HEK293 (cell line): Measurements from ENCODE around the gene ZNF343.

Experiments used
- CTCF ChIA-PET: fragments of 350-600 bp; formaldehyde crosslinking; extraction: SDS; loops from one replicate; lab custom pipeline; 2021; ENCODE audit warnings: antibody characterized with exemption; lab: Yijun Ruan, JAX
- POLR2A ChIA-PET: fragments of 300-600 bp; formaldehyde crosslinking; extraction: SDS; loops from one replicate; lab custom pipeline; 2020; ENCODE audit warnings: antibody characterized with exemption, inconsistent platforms; lab: Yijun Ruan, JAX
- H3K27ac ChIP-seq: fragments of 200-500 bp; sonication (Bioruptor generic); 2 replicates; pipeline ENCODE4 v1.5.1; 2014; ENCODE audit warnings: low read depth, low read length, control low read depth, inconsistent platforms; ENCODE audit errors: extremely low read depth
- H3K36me3 ChIP-seq, 2 experiments: fragments of 200-500 bp in 1 of 2; sonication (Bioruptor generic) in 1 of 2; 1 replicate in 1 of 2; 2 replicates in 1 of 2; pipeline ENCODE4 v1.5.1; 2014 to 2017; ENCODE audit warnings: inconsistent platforms in 2 of 2, low read length in 2 of 2; ENCODE audit not compliant: control insufficient read depth in 2 of 2, insufficient read depth in 1 of 2
- H3K4me1 ChIP-seq: fragments of 200-500 bp; sonication (Bioruptor generic); 2 replicates; pipeline ENCODE4 v1.5.1; 2014; ENCODE audit warnings: mild to moderate bottlenecking, low read length, inconsistent platforms; ENCODE audit not compliant: control insufficient read depth, insufficient read depth
- H3K4me3 ChIP-seq: 2 replicates; pipeline ENCODE4 v1.5.1; 2011; ENCODE audit warnings: low read depth, mild to moderate bottlenecking, control low read depth, low read length, moderate library complexity
- H3K9me3 ChIP-seq: fragments of 200-500 bp; sonication (Bioruptor generic); 2 replicates; pipeline ENCODE4 v1.5.1; 2014; ENCODE audit warnings: low read depth, low read length, inconsistent platforms; ENCODE audit not compliant: control insufficient read depth, insufficient read depth
- BCL11A ChIP-seq: fragments of 450-650 bp; formaldehyde crosslinking; IDR thresholded peaks from 2 replicates; pipeline ENCODE4 v1.5.1; 2016; ENCODE audit warnings: low read depth, missing biosample characterization, missing genetic modification characterization
- HOXA7 ChIP-seq: sonication (generic); formaldehyde crosslinking; IDR thresholded peaks from 2 replicates; pipeline ENCODE4 v1.8.1; 2022; ENCODE audit warnings: missing genetic modification reagents, borderline replicate concordance
- OVOL3 ChIP-seq: fragments of 450-650 bp; formaldehyde crosslinking; IDR thresholded peaks from 2 replicates; pipeline ENCODE4 v1.5.1; 2016; ENCODE audit warnings: missing biosample characterization, missing genetic modification characterization
- PRDM1 ChIP-seq: fragments of 450-650 bp; formaldehyde crosslinking; IDR thresholded peaks from 2 replicates; pipeline ENCODE4; 2016; ENCODE audit warnings: missing biosample characterization, missing genetic modification characterization
- SALL2 ChIP-seq: fragments of 450-650 bp; formaldehyde crosslinking; IDR thresholded peaks from 2 replicates; pipeline ENCODE4 v1.5.0; 2017; ENCODE audit warnings: missing biosample characterization, mild to moderate bottlenecking, missing genetic modification characterization, borderline replicate concordance
- SCRT2 ChIP-seq: fragments of 450-650 bp; formaldehyde crosslinking; IDR thresholded peaks from 2 replicates; pipeline ENCODE4 v1.5.1; 2016; ENCODE audit warnings: missing biosample characterization, missing genetic modification characterization
- ZEB2 ChIP-seq: fragments of 450-650 bp; formaldehyde crosslinking; IDR thresholded peaks from 2 replicates; pipeline ENCODE4 v1.5.1; 2016; ENCODE audit warnings: missing biosample characterization, missing genetic modification characterization
- ZFHX2 ChIP-seq: fragments of 450-650 bp; formaldehyde crosslinking; conservative IDR thresholded peaks from 2 replicates; pipeline ENCODE4 v1.5.1; 2016; ENCODE audit warnings: missing biosample characterization, missing genetic modification characterization
- ZNF214 ChIP-seq: fragments of 450-650 bp; formaldehyde crosslinking; IDR thresholded peaks from 2 replicates; pipeline ENCODE4 v1.5.1; 2017; ENCODE audit warnings: missing biosample characterization, mild to moderate bottlenecking, missing genetic modification characterization, borderline replicate concordance
- ZNF266 ChIP-seq: fragments of 450-650 bp; formaldehyde crosslinking; IDR thresholded peaks from 2 replicates; pipeline ENCODE4 v1.5.1; 2016; ENCODE audit warnings: missing biosample characterization, missing genetic modification characterization, low read depth
- ZNF341 ChIP-seq: fragments of 450-650 bp; formaldehyde crosslinking; IDR thresholded peaks from 2 replicates; pipeline ENCODE4; 2016; ENCODE audit warnings: low read depth, missing biosample characterization, missing genetic modification characterization
- ZNF433 ChIP-seq: fragments of 450-650 bp; formaldehyde crosslinking; IDR thresholded peaks from 2 replicates; pipeline ENCODE4 v1.5.1; 2016; ENCODE audit warnings: missing biosample characterization, missing genetic modification characterization, low read depth
- ZNF473 ChIP-seq: fragments of 450-650 bp; formaldehyde crosslinking; IDR thresholded peaks from 2 replicates; pipeline ENCODE4 v1.5.1; 2017; ENCODE audit warnings: missing biosample characterization, missing genetic modification characterization
- ZNF548 ChIP-seq: fragments of 450-650 bp; formaldehyde crosslinking; IDR thresholded peaks from 2 replicates; pipeline ENCODE4 v1.5.1; 2016; ENCODE audit warnings: missing biosample characterization, missing genetic modification characterization
- ZNF549 ChIP-seq: fragments of 450-650 bp; IDR thresholded peaks from 2 replicates; pipeline ENCODE4 v1.5.1; 2018; ENCODE audit warnings: missing biosample characterization, missing genetic modification characterization, mild to moderate bottlenecking, inconsistent platforms, moderate library complexity
- ZNF585B ChIP-seq: fragments of 450-650 bp; formaldehyde crosslinking; IDR thresholded peaks from 2 replicates; pipeline ENCODE4 v1.5.1; 2016; ENCODE audit warnings: missing biosample characterization, missing genetic modification characterization
- ZNF600 ChIP-seq: fragments of 450-650 bp; formaldehyde crosslinking; IDR thresholded peaks from 2 replicates; pipeline ENCODE4 v1.5.1; 2016; ENCODE audit warnings: missing biosample characterization, missing genetic modification characterization
- ZNF623 ChIP-seq: fragments of 450-650 bp; formaldehyde crosslinking; IDR thresholded peaks from 2 replicates; pipeline ENCODE4 v1.5.1; 2016; ENCODE audit warnings: missing biosample characterization, missing genetic modification characterization
- ZNF76 ChIP-seq: fragments of 450-650 bp; formaldehyde crosslinking; IDR thresholded peaks from 2 replicates; pipeline ENCODE4; 2016; ENCODE audit warnings: low read depth, missing biosample characterization, missing genetic modification characterization, borderline replicate concordance
- ZNF777 ChIP-seq: fragments of 450-650 bp; formaldehyde crosslinking; IDR thresholded peaks from 2 replicates; pipeline ENCODE4 v1.5.1; 2017; ENCODE audit warnings: missing biosample characterization, missing genetic modification characterization, borderline replicate concordance
- TF ChIP-seq, protein P1 (sequence below): fragments of 450-650 bp; formaldehyde crosslinking; IDR thresholded peaks from 2 replicates; pipeline ENCODE4 v1.5.1; 2016; ENCODE audit warnings: missing biosample characterization, missing genetic modification characterization
- TF ChIP-seq, protein P2 (sequence below): fragments of 450-650 bp; formaldehyde crosslinking; IDR thresholded peaks from 2 replicates; pipeline ENCODE4 v1.5.1; 2016; ENCODE audit warnings: missing biosample characterization, missing genetic modification characterization
- TF ChIP-seq, protein P3 (sequence below): fragments of 450-650 bp; formaldehyde crosslinking; IDR thresholded peaks from 2 replicates; pipeline ENCODE4 v1.5.1; 2016; ENCODE audit warnings: missing biosample characterization, missing genetic modification characterization

Gene ZNF343

DNA sequence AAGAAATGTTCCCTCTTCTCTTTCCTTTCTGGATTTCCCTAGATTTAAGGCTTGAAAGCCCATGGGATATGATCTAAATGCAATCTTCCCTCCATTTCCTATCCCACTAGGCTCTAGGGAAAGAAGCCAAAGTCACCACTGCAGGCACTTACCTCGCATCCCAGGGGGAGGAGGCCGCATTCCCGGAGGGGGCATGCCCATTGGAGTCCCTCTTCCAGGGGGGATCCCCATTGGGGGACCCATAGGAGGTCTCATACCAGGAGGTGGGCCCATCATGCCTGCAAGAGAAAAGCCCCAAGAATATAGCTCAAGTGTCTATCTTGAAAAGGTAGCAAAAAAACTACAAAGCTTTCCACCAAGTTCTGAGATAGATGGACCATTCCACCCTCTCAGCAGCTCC is 46.2 kb downstream of the ZNF343 start:
- Histone ChIP-seq H3K4me3 (no peak overlapping the region), H3K9me3 (no peaks in the 10 kb centered on the region), H3K4me1 (no peaks in the 10 kb centered on the region), H3K27ac (no peak overlapping the region; the same call in 1 of the 2 replicates), H3K36me3 (peaks cover 72 to 78% of the 10 kb centered on the region in 2 experiments)
- POLR2A ChIA-PET: interaction anchor here (0.7 to 7.6 kb wide), 3 partner anchors 7 to 221 kb away, joined by 3 to 51 read pairs (median 3); partner anchors contain the start of gene SNRPB
- TF ChIP-seq, protein P1, sequence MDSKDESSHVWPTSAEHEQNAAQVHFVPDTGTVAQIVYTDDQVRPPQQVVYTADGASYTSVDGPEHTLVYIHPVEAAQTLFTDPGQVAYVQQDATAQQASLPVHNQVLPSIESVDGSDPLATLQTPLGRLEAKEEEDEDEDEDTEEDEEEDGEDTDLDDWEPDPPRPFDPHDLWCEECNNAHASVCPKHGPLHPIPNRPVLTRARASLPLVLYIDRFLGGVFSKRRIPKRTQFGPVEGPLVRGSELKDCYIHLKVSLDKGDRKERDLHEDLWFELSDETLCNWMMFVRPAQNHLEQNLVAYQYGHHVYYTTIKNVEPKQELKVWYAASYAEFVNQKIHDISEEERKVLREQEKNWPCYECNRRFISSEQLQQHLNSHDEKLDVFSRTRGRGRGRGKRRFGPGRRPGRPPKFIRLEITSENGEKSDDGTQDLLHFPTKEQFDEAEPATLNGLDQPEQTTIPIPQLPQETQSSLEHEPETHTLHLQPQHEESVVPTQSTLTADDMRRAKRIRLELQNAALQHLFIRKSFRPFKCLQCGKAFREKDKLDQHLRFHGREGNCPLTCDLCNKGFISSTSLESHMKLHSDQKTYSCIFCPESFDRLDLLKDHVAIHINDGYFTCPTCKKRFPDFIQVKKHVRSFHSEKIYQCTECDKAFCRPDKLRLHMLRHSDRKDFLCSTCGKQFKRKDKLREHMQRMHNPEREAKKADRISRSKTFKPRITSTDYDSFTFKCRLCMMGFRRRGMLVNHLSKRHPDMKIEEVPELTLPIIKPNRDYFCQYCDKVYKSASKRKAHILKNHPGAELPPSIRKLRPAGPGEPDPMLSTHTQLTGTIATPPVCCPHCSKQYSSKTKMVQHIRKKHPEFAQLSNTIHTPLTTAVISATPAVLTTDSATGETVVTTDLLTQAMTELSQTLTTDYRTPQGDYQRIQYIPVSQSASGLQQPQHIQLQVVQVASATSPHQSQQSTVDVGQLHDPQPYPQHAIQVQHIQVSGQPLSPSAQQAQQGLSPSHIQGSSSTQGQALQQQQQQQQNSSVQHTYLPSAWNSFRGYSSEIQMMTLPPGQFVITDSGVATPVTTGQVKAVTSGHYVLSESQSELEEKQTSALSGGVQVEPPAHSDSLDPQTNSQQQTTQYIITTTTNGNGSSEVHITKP (tag by site-specific recombination): peak; percentile 74
- no peak for TF ChIP-seq ZNF214 (tag by site-specific recombination)
- CTCF ChIA-PET: interaction anchor here (0.6 to 2.0 kb wide), 3 partner anchors 9 to 1350 kb away, joined by 3 to 12 read pairs (median 4); no protein-coding TSS in a partner anchor

DNA sequence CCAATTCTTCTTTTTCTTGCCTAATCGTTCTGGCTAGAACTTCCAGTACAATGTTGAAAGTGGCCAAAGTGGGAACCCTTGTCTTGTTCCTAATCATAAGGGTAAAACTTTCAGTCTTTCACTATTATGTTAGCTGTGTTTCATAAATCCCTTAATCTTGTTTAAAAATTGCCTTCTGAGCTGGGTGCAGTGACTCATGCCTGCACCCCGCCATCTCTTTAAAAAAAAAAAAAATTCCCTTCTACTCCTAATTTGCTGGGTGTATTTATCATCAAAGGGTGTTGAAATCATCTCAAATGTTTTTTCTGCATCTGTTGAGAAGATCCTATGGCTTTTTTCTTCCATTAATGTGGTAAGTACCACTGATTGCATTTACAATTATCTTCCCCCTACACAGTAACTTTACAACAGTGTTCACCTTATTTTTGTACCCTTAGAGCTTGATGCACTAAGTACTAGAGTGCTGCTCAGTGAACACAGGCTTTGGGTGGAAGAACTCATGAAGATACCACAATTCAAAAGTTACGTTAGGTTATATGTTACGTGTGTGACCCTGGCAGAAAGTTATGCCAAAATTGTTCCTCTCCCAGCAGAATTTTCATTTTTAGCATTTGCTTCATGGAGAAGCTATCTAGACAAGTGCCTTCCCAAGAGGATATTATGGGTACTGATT is 47.8 kb downstream of the ZNF343 start:
- ChIA-PET CTCF (interaction anchor here (0.7 to 2.0 kb wide), 6 partner anchors 9 to 356 kb away, joined by 3 to 13 read pairs (median 6); no protein-coding TSS in a partner anchor), POLR2A (interaction anchor here (1.0 to 7.6 kb wide), 2 partner anchors 9 to 253 kb away, joined by 3 to 51 read pairs; partner anchors contain the start of gene SNRPB)
- TF ChIP-seq, protein P2, sequence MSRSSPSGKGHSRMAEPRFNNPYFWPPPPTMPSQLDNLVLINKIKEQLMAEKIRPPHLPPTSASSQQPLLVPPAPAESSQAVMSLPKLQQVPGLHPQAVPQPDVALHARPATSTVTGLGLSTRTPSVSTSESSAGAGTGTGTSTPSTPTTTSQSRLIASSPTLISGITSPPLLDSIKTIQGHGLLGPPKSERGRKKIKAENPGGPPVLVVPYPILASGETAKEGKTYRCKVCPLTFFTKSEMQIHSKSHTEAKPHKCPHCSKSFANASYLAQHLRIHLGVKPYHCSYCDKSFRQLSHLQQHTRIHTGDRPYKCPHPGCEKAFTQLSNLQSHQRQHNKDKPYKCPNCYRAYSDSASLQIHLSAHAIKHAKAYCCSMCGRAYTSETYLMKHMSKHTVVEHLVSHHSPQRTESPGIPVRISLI (tag by site-specific recombination): 0 out of 2 replicates have a peak, but pooled peaks have one; percentile 15
- TF ChIP-seq ZNF600 (tag by site-specific recombination) (0 out of 2 replicates have a peak, but pooled peaks have one; percentile 40), HOXA7 (no peak), ZNF76 (tag by site-specific recombination) (no peak), ZNF623 (no peak), ZNF549 (tag by site-specific recombination) (no peak), ZFHX2 (tag by site-specific recombination) (no peak), SCRT2 (tag by site-specific recombination) (no peak)

DNA sequence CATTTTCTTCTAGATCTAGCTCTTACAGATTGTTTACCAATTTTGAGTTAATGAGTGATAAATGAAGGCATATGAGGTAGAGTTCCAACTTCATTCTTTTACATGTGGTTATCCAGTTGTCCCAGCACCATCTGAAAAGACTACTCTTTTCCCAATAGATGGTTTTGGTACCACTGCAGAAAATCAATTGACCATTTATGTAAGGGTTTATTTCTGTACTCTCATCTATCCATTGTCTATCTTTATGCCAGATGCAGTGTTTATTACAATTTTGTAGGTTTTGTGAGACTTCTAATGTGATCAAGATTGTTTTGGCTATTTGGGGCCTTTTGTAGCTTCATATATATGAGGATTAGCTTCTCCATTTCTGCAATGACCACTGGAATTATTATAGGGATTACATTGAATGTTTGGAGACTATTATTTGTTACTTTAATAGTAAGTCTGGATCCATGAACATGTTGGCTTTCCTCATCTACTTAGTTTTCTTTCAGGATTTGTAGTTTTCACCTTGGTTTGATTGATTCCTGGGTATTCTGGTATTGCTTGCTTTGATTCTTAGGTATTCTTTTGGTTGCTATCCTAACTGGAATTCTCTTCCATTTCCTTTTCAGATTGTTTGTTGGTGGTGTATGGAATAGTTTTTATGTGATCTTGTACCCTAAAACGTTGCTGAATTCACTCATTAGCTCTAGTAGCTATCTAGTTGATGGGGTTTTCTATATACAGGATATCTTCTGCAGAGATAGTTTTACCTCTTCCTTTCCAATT is 48.5 kb downstream of the ZNF343 start:
- H3K9me3 ChIP-seq: no peaks in the 10 kb centered on the region
- no peaks in the 10 kb centered on the region for H3K4me1 ChIP-seq
- no peak overlapping the region for H3K27ac ChIP-seq
- POLR2A ChIA-PET: interaction anchor here (0.7 to 7.6 kb wide), 3 partner anchors 10 to 252 kb away, joined by 3 to 51 read pairs (median 3); partner anchors contain the start of gene SNRPB
- H3K4me3 ChIP-seq: no peak overlapping the region
- CTCF ChIA-PET: interaction anchor here (0.9 to 2.0 kb wide), 4 partner anchors 9 to 253 kb away, joined by 3 to 13 read pairs (median 5); no protein-coding TSS in a partner anchor
- H3K36me3 ChIP-seq: peaks cover 48 to 55% of the 10 kb centered on the region in 2 experiments
- TF ChIP-seq, protein P3, sequence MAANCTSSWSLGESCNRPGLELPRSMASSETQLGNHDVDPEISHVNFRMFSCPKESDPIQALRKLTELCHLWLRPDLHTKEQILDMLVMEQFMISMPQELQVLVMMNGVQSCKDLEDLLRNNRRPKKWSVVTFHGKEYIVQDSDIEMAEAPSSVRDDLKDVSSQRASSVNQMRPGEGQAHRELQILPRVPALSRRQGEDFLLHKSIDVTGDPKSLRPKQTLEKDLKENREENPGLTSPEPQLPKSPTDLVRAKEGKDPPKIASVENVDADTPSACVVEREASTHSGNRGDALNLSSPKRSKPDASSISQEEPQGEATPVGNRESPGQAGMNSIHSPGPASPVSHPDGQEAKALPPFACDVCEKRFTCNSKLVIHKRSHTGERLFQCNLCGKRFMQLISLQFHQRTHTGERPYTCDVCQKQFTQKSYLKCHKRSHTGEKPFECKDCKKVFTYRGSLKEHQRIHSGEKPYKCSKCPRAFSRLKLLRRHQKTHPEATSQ: no peak
- TF ChIP-seq PRDM1 (no peak), OVOL3 (tag by site-specific recombination) (no peak), ZNF548 (tag by site-specific recombination) (no peak), ZNF266 (tag by site-specific recombination) (no peak), ZNF585B (tag by site-specific recombination) (no peak), ZEB2 (tag by site-specific recombination) (no peak), ZNF341 (tag by site-specific recombination) (no peak), BCL11A (tag by site-specific recombination) (no peak), ZNF433 (tag by site-specific recombination) (no peak), ZNF777 (no peak), SALL2 (tag by site-specific recombination) (no peak), ZNF473 (tag by site-specific recombination) (no peak)

More for the DNA sequence above, 47.8 kb downstream of the ZNF343 start:
- Histone ChIP-seq H3K4me1 (no peaks in the 10 kb centered on the region), H3K9me3 (no peaks in the 10 kb centered on the region), H3K4me3 (no peak overlapping the region), H3K36me3 (peaks cover 56 to 62% of the 10 kb centered on the region in 2 experiments), H3K27ac (no peak overlapping the region)
